ENCODE measurements around the gene DNAJA3.

The DNAJA3 gene

GRCh38 chr16:4499196-4499555 lies 73.5 kb downstream of the DNAJA3 start:
- Histone ChIP-seq H3K4me2 (ENCODE audit: low read depth, low read length, poor library complexity, severe bottlenecking) (no peak overlapping the region), H3K9me2 (replicated peaks; ENCODE audit: insufficient read depth, low read length) (no peaks in the 10 kb centered on the region), H3K4me3 (ENCODE audit: insufficient read depth, low read length, poor library complexity, severe bottlenecking) (no peak overlapping the region), H2AFZ (ENCODE audit: low read depth, low read length, severe bottlenecking) (no peak overlapping the region), H3K9ac (ENCODE audit: low read length) (no peak overlapping the region), H3K9me3 (ENCODE audit: insufficient read depth, low read length) (no peaks in the 10 kb centered on the region), H3F3A (ENCODE audit: insufficient read depth) (no peaks in the 10 kb centered on the region; the same call in 1 of the 2 replicates), H3K27ac (ENCODE audit: low read depth, low read length) (no peak overlapping the region), H3K36me3 (ENCODE audit: low read length) (0 out of 2 replicates have a peak, but pooled peaks cover 2% of the 10 kb centered on the region), H3K79me2 (ENCODE audit: insufficient read depth, low read length) (peaks cover 61% of the 10 kb centered on the region), H3K27me3 (ENCODE audit: low read length) (no peaks in the 10 kb centered on the region), H4K20me1 (ENCODE audit: low read depth, low read length) (peaks cover 8% of the 10 kb centered on the region; the same call in 1 of the 2 replicates)
- TF ChIP-seq, protein P1, sequence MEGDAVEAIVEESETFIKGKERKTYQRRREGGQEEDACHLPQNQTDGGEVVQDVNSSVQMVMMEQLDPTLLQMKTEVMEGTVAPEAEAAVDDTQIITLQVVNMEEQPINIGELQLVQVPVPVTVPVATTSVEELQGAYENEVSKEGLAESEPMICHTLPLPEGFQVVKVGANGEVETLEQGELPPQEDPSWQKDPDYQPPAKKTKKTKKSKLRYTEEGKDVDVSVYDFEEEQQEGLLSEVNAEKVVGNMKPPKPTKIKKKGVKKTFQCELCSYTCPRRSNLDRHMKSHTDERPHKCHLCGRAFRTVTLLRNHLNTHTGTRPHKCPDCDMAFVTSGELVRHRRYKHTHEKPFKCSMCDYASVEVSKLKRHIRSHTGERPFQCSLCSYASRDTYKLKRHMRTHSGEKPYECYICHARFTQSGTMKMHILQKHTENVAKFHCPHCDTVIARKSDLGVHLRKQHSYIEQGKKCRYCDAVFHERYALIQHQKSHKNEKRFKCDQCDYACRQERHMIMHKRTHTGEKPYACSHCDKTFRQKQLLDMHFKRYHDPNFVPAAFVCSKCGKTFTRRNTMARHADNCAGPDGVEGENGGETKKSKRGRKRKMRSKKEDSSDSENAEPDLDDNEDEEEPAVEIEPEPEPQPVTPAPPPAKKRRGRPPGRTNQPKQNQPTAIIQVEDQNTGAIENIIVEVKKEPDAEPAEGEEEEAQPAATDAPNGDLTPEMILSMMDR (IDR thresholded peaks at IDR 0.05; ENCODE audit: insufficient read depth, low read length, poor library complexity, severe bottlenecking), result no peak
- no peak for TF ChIP-seq EZH2phosphoT487 (conservative IDR thresholded peaks at IDR 0.05; ENCODE audit: low read length)

DNA sequence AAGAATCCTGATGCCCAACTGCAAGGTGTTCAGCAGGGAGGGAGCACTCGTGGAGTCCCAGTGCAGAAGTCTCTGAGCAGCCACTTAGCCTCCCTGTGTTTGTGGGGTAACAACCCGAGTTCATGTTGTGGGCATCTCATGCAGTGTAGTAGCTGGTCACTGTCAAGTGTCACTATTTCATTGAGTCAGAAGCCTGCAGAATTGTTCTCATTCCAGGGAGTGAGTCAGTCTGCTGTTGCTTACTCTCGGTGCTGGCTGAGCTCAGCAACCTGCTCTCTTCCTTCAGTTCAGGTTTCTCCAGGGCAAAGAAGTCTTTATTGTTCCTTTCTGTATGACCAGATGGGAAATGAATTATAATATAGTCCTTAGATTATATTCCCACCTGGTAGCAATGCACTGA lies 74.6 kb downstream of the DNAJA3 start:
- Histone ChIP-seq H4K20me1 (ENCODE audit: low read depth, low read length) (peaks cover 5% of the 10 kb centered on the region; the same call in 1 of the 2 replicates), H2AFZ (ENCODE audit: low read depth, low read length, severe bottlenecking) (no peak overlapping the region), H3K9ac (ENCODE audit: low read length) (no peak overlapping the region), H3K27me3 (ENCODE audit: low read length) (no peaks in the 10 kb centered on the region), H3K36me3 (ENCODE audit: low read length) (0 out of 2 replicates have a peak, but pooled peaks cover 2% of the 10 kb centered on the region), H3K4me2 (ENCODE audit: low read depth, low read length, poor library complexity, severe bottlenecking) (no peak overlapping the region), H3K27ac (ENCODE audit: low read depth, low read length) (no peak overlapping the region), H3K4me3 (ENCODE audit: insufficient read depth, low read length, poor library complexity, severe bottlenecking) (no peak overlapping the region), H3K9me3 (ENCODE audit: insufficient read depth, low read length) (no peaks in the 10 kb centered on the region), H3K79me2 (ENCODE audit: insufficient read depth, low read length) (peaks cover 51% of the 10 kb centered on the region), H3K9me2 (replicated peaks; ENCODE audit: insufficient read depth, low read length) (no peaks in the 10 kb centered on the region), H3F3A (ENCODE audit: insufficient read depth) (peaks cover 7% of the 10 kb centered on the region)
- TF ChIP-seq EZH2phosphoT487 (conservative IDR thresholded peaks at IDR 0.05; ENCODE audit: low read length), result no peak
- TF ChIP-seq, protein P1 (IDR thresholded peaks at IDR 0.05; ENCODE audit: insufficient read depth, low read length, poor library complexity, severe bottlenecking), result no peak

DNA sequence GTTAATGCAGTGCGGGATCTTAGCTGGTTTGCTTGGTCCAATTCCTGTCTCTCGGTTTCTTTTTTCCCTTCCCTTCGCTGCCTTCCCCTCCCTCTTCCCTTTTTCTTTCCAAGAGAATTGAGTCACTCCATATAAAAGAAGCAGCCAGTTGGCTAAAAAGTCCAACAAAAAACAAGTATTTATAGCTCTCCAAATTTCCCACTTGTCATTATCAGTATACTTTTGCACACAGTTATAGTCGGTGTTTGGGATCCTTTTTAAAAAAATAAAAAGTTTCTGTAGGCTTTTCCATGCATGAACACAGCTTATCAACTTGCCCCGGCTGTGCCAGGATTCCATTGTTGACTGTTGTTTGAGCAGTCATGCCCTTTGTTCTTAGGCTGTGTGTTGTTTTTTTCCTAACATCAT lies 75.4 kb downstream of the DNAJA3 start:
- H3K27me3 ChIP-seq (ENCODE audit: low read length), result no peaks in the 10 kb centered on the region
- 0 out of 2 replicates have a peak, but pooled peaks cover 2% of the 10 kb centered on the region for H3K36me3 ChIP-seq (ENCODE audit: low read length)
- no peaks in the 10 kb centered on the region for H3K9me3 ChIP-seq (ENCODE audit: insufficient read depth, low read length)
- no peak overlapping the region for H3K4me3 ChIP-seq (ENCODE audit: insufficient read depth, low read length, poor library complexity, severe bottlenecking)
- H4K20me1 ChIP-seq (ENCODE audit: low read depth, low read length), result peaks cover 5% of the 10 kb centered on the region; the same call in 1 of the 2 replicates
- peaks cover 13% of the 10 kb centered on the region for H3F3A ChIP-seq (ENCODE audit: insufficient read depth)
- no peak overlapping the region for H2AFZ ChIP-seq (ENCODE audit: low read depth, low read length, severe bottlenecking)
- H3K9me2 ChIP-seq (replicated peaks; ENCODE audit: insufficient read depth, low read length), result no peaks in the 10 kb centered on the region
- no peak overlapping the region for H3K27ac ChIP-seq (ENCODE audit: low read depth, low read length)
- TF ChIP-seq EZH2phosphoT487 (conservative IDR thresholded peaks at IDR 0.05; ENCODE audit: low read length), result no peak
- TF ChIP-seq, protein P1 (IDR thresholded peaks at IDR 0.05; ENCODE audit: insufficient read depth, low read length, poor library complexity, severe bottlenecking), result no peak
- H3K4me2 ChIP-seq (ENCODE audit: low read depth, low read length, poor library complexity, severe bottlenecking), result no peak overlapping the region
- H3K79me2 ChIP-seq (ENCODE audit: insufficient read depth, low read length), result peaks cover 46% of the 10 kb centered on the region
- H3K9ac ChIP-seq (ENCODE audit: low read length), result no peak overlapping the region
